Stromal cell of bone marrow (primary cell): Measurements from ENCODE around the gene OPN4.

Experiments used
- DNase-seq: peaks from one replicate; pipeline ENCODE4 v3.0.0-alpha.2; 2012; ENCODE audit warnings: low read depth

Gene OPN4

GRCh38 chr10:86662186-86663045 is 8.1 kb downstream of the OPN4 start:
- no peak for DNase-seq

- no peak for DNase-seq
Measured at GRCh38 chr10:86663046-86663345, 8.6 kb downstream of the OPN4 start.

- DNase-seq, result no peak
Measured at GRCh38 chr10:86663576-86664339, 9.4 kb downstream of the OPN4 start.

GRCh38 chr10:86664341-86665217 is 10.2 kb downstream of the OPN4 start:
- DNase-seq, result no peak

- no peak for DNase-seq
Measured at GRCh38 chr10:86665218-86665607, 10.9 kb downstream of the OPN4 start.

GRCh38 chr10:86665868-86666267 is 11.5 kb downstream of the OPN4 start:
- DNase-seq, result no peak

- DNase-seq, result no peak
Measured at GRCh38 chr10:86666538-86666937, 12.2 kb downstream of the OPN4 start.

GRCh38 chr10:86667421-86668181 is 13.3 kb downstream of the OPN4 start:
- DNase-seq, result no peak

- no peak for DNase-seq
Measured at GRCh38 chr10:86668297-86669165, 14.2 kb downstream of the OPN4 start, which contains the start of gene LDB3. Gene LDB3, plus strand, starts transcription at chr10:86668511. Its CDS starts 181 bp downstream, at chr10:86668692.

GRCh38 chr10:86670290-86670811 is 16.0 kb downstream of the OPN4 start:
- DNase-seq, result no peak

GRCh38 chr10:86670876-86671275 is 16.5 kb downstream of the OPN4 start:
- no peak for DNase-seq

GRCh38 chr10:86671419-86671818 is 17.1 kb downstream of the OPN4 start:
- DNase-seq, result no peak

GRCh38 chr10:86671985-86672710 is 17.8 kb downstream of the OPN4 start:
- no peak for DNase-seq

- no peak for DNase-seq
Measured at GRCh38 chr10:86673216-86673826, 19.0 kb downstream of the OPN4 start.

GRCh38 chr10:86673827-86674581 is 19.7 kb downstream of the OPN4 start:
- DNase-seq, result no peak

GRCh38 chr10:86674912-86675311 is 20.6 kb downstream of the OPN4 start:
- no peak for DNase-seq

GRCh38 chr10:86677374-86677773 is 23.0 kb downstream of the OPN4 start:
- no peak for DNase-seq

GRCh38 chr10:86678999-86679792 is 24.8 kb downstream of the OPN4 start:
- no peak for DNase-seq
